Neural progenitor cell (in vitro differentiated cells): Measurements from ENCODE around the gene APEH. TPM values are rescaled to one million over a fixed set of nuclear protein-coding genes. Genes with fewer than 3 reads are reported as not detected.

Experiments used
- DNase-seq: peaks from one replicate; pipeline ENCODE4 v3.0.0-alpha.2; 2016; ENCODE audit warnings: low spot score
- H2AFZ ChIP-seq: fragments of 200-600 bp; sonication (generic); replicated peaks from 2 replicates; pipeline ENCODE4 v1.6.1; 2016; ENCODE audit warnings: antibody characterized with exemption
- H3F3A ChIP-seq: fragments of 200-600 bp; sonication (generic); 2 replicates; pipeline ENCODE4 v1.6.1; 2016; ENCODE audit warnings: antibody characterized with exemption, low read depth
- H3K27ac ChIP-seq: fragments of 200-600 bp; sonication (generic); 2 replicates; pipeline ENCODE4 v1.5.1; 2016; ENCODE audit warnings: mild to moderate bottlenecking
- H3K27me3 ChIP-seq: fragments of 200-600 bp; sonication (generic); 2 replicates; pipeline ENCODE4 v1.6.1; 2016; ENCODE audit warnings: mild to moderate bottlenecking, moderate library complexity
- H3K36me3 ChIP-seq: fragments of 200-600 bp; sonication (generic); 2 replicates; pipeline ENCODE4 v1.5.1; 2016
- H3K4me1 ChIP-seq: fragments of 200-600 bp; sonication (generic); 2 replicates; pipeline ENCODE4 v1.6.1; 2016; ENCODE audit warnings: mixed run types
- H3K4me2 ChIP-seq: fragments of 200-600 bp; sonication (generic); 2 replicates; pipeline ENCODE4 v1.6.1; 2016
- H3K4me3 ChIP-seq: fragments of 200-600 bp; sonication (generic); 2 replicates; pipeline ENCODE4 v1.5.1; 2016
- H3K79me2 ChIP-seq: fragments of 200-600 bp; sonication (generic); 2 replicates; pipeline ENCODE4 v1.6.1; 2016; ENCODE audit warnings: low read depth
- H3K9ac ChIP-seq: fragments of 200-600 bp; sonication (generic); 2 replicates; pipeline ENCODE4 v1.6.1; 2016
- H3K9me3 ChIP-seq: fragments of 200-600 bp; sonication (generic); 2 replicates; pipeline ENCODE4 v1.5.1; 2016; ENCODE audit warnings: low read depth
- H4K20me1 ChIP-seq: fragments of 200-600 bp; sonication (generic); 2 replicates; pipeline ENCODE4 v1.6.1; 2016; ENCODE audit warnings: low read depth
- H3K27ac Mint-ChIP-seq: 3 replicates; pipeline ENCODE4 v1.8.0; 2021; ENCODE audit warnings: mixed read lengths
- H3K27me3 Mint-ChIP-seq: 2 replicates; pipeline ENCODE4 v1.8.0; 2022; ENCODE audit warnings: low read depth, mild to moderate bottlenecking, inconsistent platforms, moderate library complexity, mixed read lengths; ENCODE audit not compliant: insufficient read depth
- H3K36me3 Mint-ChIP-seq: 3 replicates; pipeline ENCODE4 v1.8.0; 2021; ENCODE audit warnings: mixed read lengths
- H3K4me1 Mint-ChIP-seq: 3 replicates; pipeline ENCODE4 v1.8.0; 2021; ENCODE audit warnings: mixed read lengths
- H3K4me3 Mint-ChIP-seq: 3 replicates; pipeline ENCODE4 v1.8.0; 2021; ENCODE audit warnings: mild to moderate bottlenecking, moderate library complexity, mixed read lengths
- H3K9me3 Mint-ChIP-seq: 3 replicates; pipeline ENCODE4 v1.8.0; 2020; ENCODE audit warnings: mixed read lengths
- CTCF ChIP-seq: fragments of 200-600 bp; sonication (generic); IDR thresholded peaks from 2 replicates; pipeline ENCODE4 v1.5.1; 2017; ENCODE audit warnings: antibody characterized with exemption, mild to moderate bottlenecking
- EZH2 ChIP-seq: fragments of 200-600 bp; sonication (generic); IDR thresholded peaks from 2 replicates; pipeline ENCODE4 v1.6.1; 2017; ENCODE audit warnings: antibody characterized with exemption, mild to moderate bottlenecking, moderate library complexity
- EZH2phosphoT487 ChIP-seq: fragments of 200-600 bp; sonication (generic); IDR thresholded peaks from 2 replicates; pipeline ENCODE4 v1.6.1; 2017; ENCODE audit warnings: antibody characterized with exemption
- total RNA-seq: library from RNA; depleted of rRNA; stranded (reverse); fragments of >200 nt; gene quantifications from 2 replicates; pipeline ENCODE4 v1.2.3, GENCODE V29; 2015; ENCODE audit warnings: low replicate concordance

Gene APEH
- total RNA-seq, 1 donor from 2014 or later: 132 TPM

GRCh38 chr3:49626796-49627195, 47.4 kb upstream of the APEH start:
- Mint-ChIP-seq H3K9me3 (peaks cover 10% of the 10 kb centered on the region), H3K4me1 (no peaks in the 10 kb centered on the region), H3K27ac (no peak overlapping the region), H3K36me3 (peaks cover 18% of the 10 kb centered on the region), H3K27me3 (peaks cover 7% of the 10 kb centered on the region), H3K4me3 (no peak overlapping the region)
- H3K4me1 ChIP-seq: no peaks in the 10 kb centered on the region
- H3K4me2 ChIP-seq: no peak overlapping the region
- no peaks in the 10 kb centered on the region for H3K27me3 ChIP-seq
- DNase-seq: no peak
- no peak overlapping the region for H2AFZ ChIP-seq
- no peak overlapping the region for H3K27ac ChIP-seq
- no peak overlapping the region for H3K9ac ChIP-seq
- TF ChIP-seq EZH2: no peak
- TF ChIP-seq EZH2phosphoT487: no peak
- no peak for TF ChIP-seq CTCF
- H3K36me3 ChIP-seq: no peaks in the 10 kb centered on the region
- no peaks in the 10 kb centered on the region for H3K9me3 ChIP-seq
- no peaks in the 10 kb centered on the region for H4K20me1 ChIP-seq
- H3K4me3 ChIP-seq: no peak overlapping the region
- no peaks in the 10 kb centered on the region for H3F3A ChIP-seq
- H3K79me2 ChIP-seq: no peaks in the 10 kb centered on the region

GRCh38 chr3:49627634-49628033, 46.5 kb upstream of the APEH start:
- H3K36me3 Mint-ChIP-seq: peaks cover 21% of the 10 kb centered on the region
- no peaks in the 10 kb centered on the region for H3K79me2 ChIP-seq
- no peak for DNase-seq

GRCh38 chr3:49628249-49628648, 45.9 kb upstream of the APEH start:
- no peaks in the 10 kb centered on the region for H3K9me3 ChIP-seq
- Mint-ChIP-seq H3K27me3 (peaks cover 7% of the 10 kb centered on the region), H3K4me3 (peak overlapping the region; percentile 25), H3K36me3 (peaks cover 21% of the 10 kb centered on the region), H3K27ac (no peak overlapping the region), H3K9me3 (peaks cover 17% of the 10 kb centered on the region), H3K4me1 (no peaks in the 10 kb centered on the region)
- H3K79me2 ChIP-seq: no peaks in the 10 kb centered on the region
- H3K9ac ChIP-seq: no peak overlapping the region
- no peak overlapping the region for H3K4me2 ChIP-seq
- TF ChIP-seq CTCF: no peak
- no peak for TF ChIP-seq EZH2
- no peak for TF ChIP-seq EZH2phosphoT487
- no peak overlapping the region for H2AFZ ChIP-seq
- no peak overlapping the region for H3K27ac ChIP-seq
- no peaks in the 10 kb centered on the region for H3K4me1 ChIP-seq
- DNase-seq: no peak
- H3F3A ChIP-seq: no peaks in the 10 kb centered on the region
- H3K36me3 ChIP-seq: no peaks in the 10 kb centered on the region
- H3K4me3 ChIP-seq: no peak overlapping the region
- no peaks in the 10 kb centered on the region for H4K20me1 ChIP-seq
- no peaks in the 10 kb centered on the region for H3K27me3 ChIP-seq

More at GRCh38 chr3:49627634-49628033, 46.5 kb upstream of the APEH start:
- Histone ChIP-seq H3K4me2 (no peak overlapping the region), H3K9ac (no peak overlapping the region), H3K4me1 (no peaks in the 10 kb centered on the region), H2AFZ (no peak overlapping the region), H4K20me1 (no peaks in the 10 kb centered on the region), H3K27me3 (no peaks in the 10 kb centered on the region), H3F3A (no peaks in the 10 kb centered on the region), H3K27ac (no peak overlapping the region), H3K36me3 (no peaks in the 10 kb centered on the region), H3K9me3 (no peaks in the 10 kb centered on the region), H3K4me3 (no peak overlapping the region)
- Mint-ChIP-seq H3K4me1 (no peaks in the 10 kb centered on the region), H3K27me3 (peaks cover 7% of the 10 kb centered on the region), H3K9me3 (peaks cover 16% of the 10 kb centered on the region), H3K4me3 (no peak overlapping the region), H3K27ac (no peak overlapping the region)
- TF ChIP-seq EZH2phosphoT487 (no peak), EZH2 (no peak), CTCF (no peak)
